Colonic mucosa (tissue), 4 donors: ENCODE data around the gene GPR55. TPM values are rescaled to one million over a fixed set of nuclear protein-coding genes. Genes with fewer than 3 reads are reported as not detected.

Source experiments
- DNase-seq: peaks from one replicate; pipeline ENCODE4 v3.0.0-alpha.2; 2020
- H3K27ac ChIP-seq: fragments of 200-600 bp; one replicate; pipeline ENCODE4 v1.8.0; 2021
- H3K27me3 ChIP-seq: fragments of 200-600 bp; one replicate; pipeline ENCODE4 v1.8.0; 2021
- H3K36me3 ChIP-seq: fragments of 200-600 bp; one replicate; pipeline ENCODE4 v1.8.0; 2021
- H3K4me1 ChIP-seq: fragments of 200-600 bp; one replicate; pipeline ENCODE4 v1.8.0; 2021; ENCODE audit warnings: mild to moderate bottlenecking
- H3K4me3 ChIP-seq: fragments of 200-600 bp; one replicate; pipeline ENCODE4 v1.8.0; 2021
- H3K9ac ChIP-seq, 2 donors: one replicate each; pipeline ENCODE4 v1.7.0; 2013; ENCODE audit warnings: control low read depth in 2 of 2, low read depth in 2 of 2, low read length in 2 of 2
- H3K9me3 ChIP-seq: fragments of 200-600 bp; one replicate; pipeline ENCODE4 v1.8.0; 2021
- intact Hi-C: fragments of 100-400 bp; cut with DNase I; formaldehyde crosslinking; loops from one replicate; pipeline ENCODE4 v1.14.1; 2022
- total RNA-seq, 2 donors: library from RNA; stranded (reverse); fragmentation: NEBNext Ultra II Directional in 1 of 2; extraction: Animal tissue kit (Norgen Biotek cat#: 25700) in 1 of 2; gene quantifications; one replicate each; pipeline ENCODE4 v1.2.1, GENCODE V29; 2021
- TF ChIP-seq, protein P1 (sequence below): fragments of 200-600 bp; IDR thresholded peaks from one replicate; pipeline ENCODE4 v1.8.0; 2022; ENCODE audit warnings: antibody characterized with exemption, mild to moderate bottlenecking
- donor health status: healthy.
- donor health status: DM: no; HTN: no; CAD: no.
- donor health status: DM: no; HTN: no; CAD: no.

The GPR55 gene
- total RNA-seq, 2 donors from 2014 or later = 0.35 to 1.0 TPM

- intact Hi-C loops = no loop called here
- Histone ChIP-seq H3K4me1 (no peaks in the 10 kb centered on the region), H3K36me3 (no peaks in the 10 kb centered on the region), H3K9ac (no peak overlapping the region), H3K27me3 (no peaks in the 10 kb centered on the region), H3K27ac (no peak overlapping the region), H3K4me3 (no peak overlapping the region), H3K9me3 (no peaks in the 10 kb centered on the region)
- TF ChIP-seq, protein P1, sequence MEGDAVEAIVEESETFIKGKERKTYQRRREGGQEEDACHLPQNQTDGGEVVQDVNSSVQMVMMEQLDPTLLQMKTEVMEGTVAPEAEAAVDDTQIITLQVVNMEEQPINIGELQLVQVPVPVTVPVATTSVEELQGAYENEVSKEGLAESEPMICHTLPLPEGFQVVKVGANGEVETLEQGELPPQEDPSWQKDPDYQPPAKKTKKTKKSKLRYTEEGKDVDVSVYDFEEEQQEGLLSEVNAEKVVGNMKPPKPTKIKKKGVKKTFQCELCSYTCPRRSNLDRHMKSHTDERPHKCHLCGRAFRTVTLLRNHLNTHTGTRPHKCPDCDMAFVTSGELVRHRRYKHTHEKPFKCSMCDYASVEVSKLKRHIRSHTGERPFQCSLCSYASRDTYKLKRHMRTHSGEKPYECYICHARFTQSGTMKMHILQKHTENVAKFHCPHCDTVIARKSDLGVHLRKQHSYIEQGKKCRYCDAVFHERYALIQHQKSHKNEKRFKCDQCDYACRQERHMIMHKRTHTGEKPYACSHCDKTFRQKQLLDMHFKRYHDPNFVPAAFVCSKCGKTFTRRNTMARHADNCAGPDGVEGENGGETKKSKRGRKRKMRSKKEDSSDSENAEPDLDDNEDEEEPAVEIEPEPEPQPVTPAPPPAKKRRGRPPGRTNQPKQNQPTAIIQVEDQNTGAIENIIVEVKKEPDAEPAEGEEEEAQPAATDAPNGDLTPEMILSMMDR = no peak
- no peak for DNase-seq
Observed at GRCh38 chr2:230947908-230948365, 22.9 kb upstream of the GPR55 start.

DNA sequence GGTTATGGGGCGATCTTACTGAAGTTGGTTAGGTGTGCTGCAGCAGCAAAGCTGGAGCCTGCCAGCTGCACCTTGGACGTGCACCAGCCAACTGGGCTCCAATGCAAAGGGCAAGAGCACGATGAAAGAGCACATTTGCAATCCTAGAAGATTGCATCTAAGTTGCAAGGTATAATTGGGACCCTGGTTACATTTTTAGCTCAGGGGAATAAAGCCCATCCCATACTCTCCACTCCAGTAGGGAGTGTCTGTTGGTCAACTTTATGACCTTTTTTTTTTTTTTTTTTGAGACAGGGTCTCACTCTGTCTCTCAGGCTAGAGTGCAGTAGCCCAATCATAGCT, 22.2 kb upstream of the GPR55 start:
- no peak for DNase-seq
- TF ChIP-seq, protein P1 = no peak
- Histone ChIP-seq H3K27ac (no peak overlapping the region), H3K9ac (no peak overlapping the region), H3K9me3 (no peaks in the 10 kb centered on the region), H3K4me3 (no peak overlapping the region), H3K4me1 (no peaks in the 10 kb centered on the region), H3K27me3 (no peaks in the 10 kb centered on the region), H3K36me3 (no peaks in the 10 kb centered on the region)
- intact Hi-C loops = no loop called here

- Histone ChIP-seq H3K9me3 (no peaks in the 10 kb centered on the region), H3K27me3 (no peaks in the 10 kb centered on the region), H3K4me1 (no peaks in the 10 kb centered on the region), H3K9ac (no peak overlapping the region), H3K4me3 (no peak overlapping the region), H3K36me3 (no peaks in the 10 kb centered on the region), H3K27ac (no peak overlapping the region)
- no peak for DNase-seq
- intact Hi-C loops = no loop called here
- TF ChIP-seq, protein P1 = no peak
Observed at GRCh38 chr2:230946429-230947234, 21.6 kb upstream of the GPR55 start.

GRCh38 chr2:230944757-230945372, 19.8 kb upstream of the GPR55 start:
- no peak overlapping the region for H3K9ac ChIP-seq
- no peak overlapping the region for H3K4me3 ChIP-seq
- H3K4me1 ChIP-seq = no peaks in the 10 kb centered on the region
- TF ChIP-seq, protein P1 = no peak
- intact Hi-C loops = no loop called here
- H3K9me3 ChIP-seq = no peaks in the 10 kb centered on the region
- no peak for DNase-seq
- H3K27me3 ChIP-seq = no peaks in the 10 kb centered on the region
- H3K27ac ChIP-seq = no peak overlapping the region
- H3K36me3 ChIP-seq = no peaks in the 10 kb centered on the region

- TF ChIP-seq, protein P1 = no peak
- no peak overlapping the region for H3K4me3 ChIP-seq
Observed at GRCh38 chr2:230944123-230944653, 19.1 kb upstream of the GPR55 start.

More at GRCh38 chr2:230944123-230944653, 19.1 kb upstream of the GPR55 start:
- intact Hi-C loops = no loop called here
- no peak for DNase-seq
- no peaks in the 10 kb centered on the region for H3K4me1 ChIP-seq
- H3K9me3 ChIP-seq = no peaks in the 10 kb centered on the region
- no peak overlapping the region for H3K27ac ChIP-seq
- H3K36me3 ChIP-seq = no peaks in the 10 kb centered on the region
- no peak overlapping the region for H3K9ac ChIP-seq
- no peaks in the 10 kb centered on the region for H3K27me3 ChIP-seq
